Medulla oblongata (tissue), 1 donor: ENCODE measurements around the gene OTOL1.

Experiments
- DNase-seq: peaks from one replicate; pipeline ENCODE4 v3.0.0-alpha.2; 2015; ENCODE audit errors: extremely low spot score

The OTOL1 gene

DNA sequence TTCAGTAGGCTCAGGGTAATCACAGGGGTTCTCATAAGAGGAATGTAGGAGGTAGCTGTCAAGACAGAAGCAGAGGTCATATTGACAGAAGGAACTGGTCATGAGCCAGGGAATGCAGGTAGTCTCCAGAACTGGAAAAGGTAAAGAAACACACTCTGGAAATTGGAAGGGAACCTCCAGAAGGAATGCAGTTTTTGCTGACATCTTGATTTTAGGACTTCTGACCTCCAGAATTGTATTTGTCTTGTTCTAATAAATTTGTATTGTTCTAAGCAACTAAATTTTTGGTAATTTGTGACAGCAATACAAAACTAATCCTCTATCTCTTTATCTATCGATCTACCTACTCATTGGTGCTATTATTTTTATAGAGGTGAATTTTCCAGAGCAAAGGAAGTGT lies 49.2 kb downstream of the OTOL1 start:
- DNase-seq: no peak

DNA sequence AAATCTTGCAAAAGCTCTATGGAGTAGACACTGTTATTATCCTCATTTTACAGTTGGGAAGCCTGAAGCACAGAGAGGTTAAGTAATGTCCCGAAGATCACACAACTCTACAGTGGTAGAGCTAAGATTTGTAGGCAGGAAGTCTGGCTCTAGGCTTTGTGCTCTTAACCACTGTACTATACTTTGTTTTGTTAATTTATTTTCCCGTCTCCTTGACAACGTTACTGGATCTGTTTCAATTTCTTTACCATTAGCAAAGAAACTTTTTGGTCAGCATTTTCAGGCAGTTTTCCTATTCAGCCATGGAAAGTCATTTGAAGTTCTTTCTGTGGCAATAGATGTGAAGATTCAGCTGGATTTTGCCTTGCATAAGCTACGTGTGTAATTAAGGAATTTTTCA lies 51.7 kb downstream of the OTOL1 start:
- DNase-seq: no peak

DNA sequence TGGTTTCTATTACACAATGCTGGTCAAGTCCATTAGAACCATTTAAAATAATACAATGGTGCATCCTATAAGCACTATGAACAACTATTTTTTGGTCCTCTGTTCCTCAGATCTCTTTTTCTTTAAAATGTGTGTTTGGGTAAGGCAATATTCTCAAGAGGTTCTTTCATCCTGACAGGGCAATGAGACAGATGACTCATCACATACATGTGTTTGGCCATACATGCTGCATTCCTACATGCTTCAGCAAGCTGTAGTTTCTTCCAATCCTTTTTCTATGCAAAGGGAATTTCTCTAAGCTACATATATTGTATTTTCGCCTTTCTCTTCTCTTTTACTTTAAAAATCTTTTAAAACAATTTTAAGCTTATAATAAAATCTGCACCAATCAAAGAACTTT lies 52.7 kb downstream of the OTOL1 start:
- no peak for DNase-seq

DNA sequence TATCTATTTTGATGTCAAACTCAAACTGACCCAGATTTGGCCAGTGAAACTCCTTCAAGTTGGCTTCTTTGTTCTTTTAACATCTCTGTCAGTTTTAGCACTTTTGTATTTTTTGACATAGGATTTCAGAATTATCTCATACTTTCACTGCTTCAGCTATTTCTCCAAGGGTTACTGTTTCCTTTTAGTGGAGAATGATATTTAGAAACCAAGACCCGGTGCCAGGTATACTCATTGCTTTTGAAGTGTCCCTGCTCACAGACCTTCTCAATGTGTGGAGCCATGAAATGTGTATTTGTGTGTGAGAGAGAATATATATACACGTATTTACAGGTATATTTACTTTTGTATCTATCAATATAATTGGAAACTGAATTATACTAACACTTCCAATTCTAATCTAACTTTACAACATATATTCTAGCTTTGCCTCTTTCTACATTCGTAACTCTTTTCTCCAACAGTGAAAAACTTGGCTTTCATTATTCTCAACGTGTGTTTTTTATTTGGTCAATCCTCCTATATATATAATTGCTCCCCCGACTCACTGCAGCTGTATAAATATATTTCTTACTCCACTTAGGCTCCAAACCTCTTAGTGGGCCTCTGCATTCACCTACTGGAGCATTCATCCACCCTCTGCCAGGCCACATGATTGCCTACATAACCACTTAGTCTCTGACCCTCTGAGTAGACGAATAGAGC lies 54.0 kb downstream of the OTOL1 start:
- DNase-seq: no peak

DNA sequence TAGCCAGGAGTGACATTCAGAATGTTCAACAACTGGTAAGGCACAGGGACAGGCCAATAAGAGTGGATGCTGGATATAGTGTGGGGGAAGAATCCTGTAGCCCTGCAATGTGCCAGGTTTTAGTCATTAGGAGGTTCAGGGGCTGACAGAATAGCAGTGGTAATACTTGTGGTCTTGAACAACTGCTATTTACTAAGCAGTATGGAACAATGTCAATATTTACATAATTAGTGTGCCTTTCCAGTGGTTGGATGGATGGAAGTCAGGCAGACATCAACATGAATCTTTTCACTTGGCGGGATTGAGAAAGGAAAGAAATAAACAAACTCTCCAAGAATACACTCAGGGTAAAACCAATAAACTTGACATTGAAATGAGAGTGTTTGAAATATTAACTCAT lies 55.1 kb downstream of the OTOL1 start:
- DNase-seq: no peak

DNA sequence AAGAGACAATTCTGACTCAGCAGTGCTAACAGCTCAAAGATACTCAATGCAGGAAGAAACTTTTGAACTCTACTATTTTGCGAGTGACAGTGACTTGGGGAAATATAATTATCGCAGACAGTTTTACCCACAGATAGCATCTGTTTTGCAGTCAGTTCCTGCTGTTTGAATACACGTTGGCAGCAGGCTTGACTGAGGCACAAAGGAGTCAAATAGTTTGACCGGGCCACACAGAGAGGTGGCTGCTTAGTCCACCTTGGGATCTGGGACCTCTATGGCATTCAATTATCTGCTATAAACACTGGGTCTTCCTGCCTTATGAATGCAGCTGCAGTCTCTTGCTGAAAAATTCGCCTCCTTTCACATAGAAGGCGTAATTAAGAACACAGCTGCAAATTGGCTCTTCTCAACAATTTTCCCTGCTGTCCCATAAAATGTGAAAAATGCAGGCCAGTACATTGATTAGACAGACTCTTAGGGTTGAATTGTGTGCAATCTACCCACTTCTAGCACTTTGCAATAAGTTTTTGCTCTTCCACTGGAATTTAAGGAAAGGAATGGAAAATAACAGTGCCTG lies 56.5 kb downstream of the OTOL1 start:
- no peak for DNase-seq
